ENCODE measurements around the gene CHRNB2. TPM values are rescaled to one million over a fixed set of nuclear protein-coding genes. Genes with fewer than 3 reads are reported as not detected.

Gene CHRNB2
- total and polyA plus RNA-seq, 9 of the 15 experiments (the other 6 are each of a cell fraction or from before 2014, with no cell fraction given) = 0.01 TPM; not detected in 8

- TF ChIP-seq ZFP91 (CRISPR knock-in tag; IDR thresholded peaks at IDR 0.05) = no peak
- no peak for TF ChIP-seq ZBED1 (IDR thresholded peaks at IDR 0.05)
- TF ChIP-seq TSHZ1 (CRISPR knock-in tag; IDR thresholded peaks at IDR 0.05) = no peak
- TF ChIP-seq IRF2 (CRISPR knock-in tag; IDR thresholded peaks at IDR 0.05) = no peak
- TF ChIP-seq RFX1 (IDR thresholded peaks at IDR 0.05) = no peak
- TF ChIP-seq PHB (CRISPR knock-in tag; IDR thresholded peaks at IDR 0.05) = no peak
- no peak for TF ChIP-seq ZNF644 (tag; IDR thresholded peaks at IDR 0.05; ENCODE audit: low read depth)
- no peak for TF ChIP-seq THAP12 (CRISPR knock-in tag; IDR thresholded peaks at IDR 0.05)
- no peak for TF ChIP-seq ZNF41 (CRISPR knock-in tag; conservative IDR thresholded peaks at IDR 0.05)
- no peak for TF ChIP-seq ZNF584 (CRISPR knock-in tag; IDR thresholded peaks at IDR 0.05; ENCODE audit: low read depth)
- TF ChIP-seq TBL1XR1 (IDR thresholded peaks at IDR 0.05; ENCODE audit: low read length in 2 of 2) = no peak
- TF ChIP-seq KDM2B (CRISPR knock-in tag; IDR thresholded peaks at IDR 0.05) = no peak
- TF ChIP-seq LEF1 (IDR thresholded peaks at IDR 0.05) = no peak
- no peak for TF ChIP-seq STAT6 (CRISPR knock-in tag; IDR thresholded peaks at IDR 0.05)
Observed at GRCh38 chr1:154567386-154568156, at the start of gene CHRNB2 (continued).
